ENCODE results near the gene SV2C.

DNA sequence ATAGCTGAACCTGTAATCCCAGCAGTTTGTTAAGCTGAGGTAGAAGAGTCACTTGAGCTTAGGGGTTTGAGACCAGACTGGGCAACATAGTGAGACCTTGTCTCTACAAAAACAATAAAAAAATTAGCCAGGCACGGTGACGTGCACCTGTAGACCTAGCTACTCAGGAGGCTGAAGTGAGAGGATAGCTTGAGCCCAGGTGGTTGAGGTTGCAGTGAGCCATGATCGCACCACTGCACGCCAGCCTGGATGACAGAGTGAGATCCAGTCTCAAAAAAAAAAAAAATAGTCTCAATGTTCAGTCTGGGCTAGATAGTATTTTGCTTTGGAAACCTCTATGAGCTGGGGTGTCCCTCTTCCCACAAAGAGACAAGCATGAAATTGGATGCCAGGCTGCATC lies 268.0 kb downstream of the SV2C start:
- no peak for TF ChIP-seq CTCF (conservative IDR thresholded peaks at IDR 0.05)
- no peak for TF ChIP-seq ZFX (IDR thresholded peaks at IDR 0.05)
